ENCODE measurements around the gene ADGRG6.
"Not testable (repeated sequence)": the region's sequence is repeated elsewhere in the genome, so short reads cannot be mapped to it uniquely, and the experiment has no call there.

GRCh38 chr6:142454196-142454595 lies 152.4 kb downstream of the ADGRG6 start:
- not testable (repeated sequence) for TF ChIP-seq POLR2A, POLR2AphosphoS5, TAF1, POU2F2, SPI1 (IDR thresholded peaks at IDR 0.05; ENCODE audit: low read depth, low read length)
